A673 (cell line): ENCODE results near the gene ACADL.

Experiments used
- CTCF ChIP-seq: fragments of 300-800, 200-600 bp; sonication (generic); conservative IDR thresholded peaks from 2 replicates; pipeline ENCODE4 v1.5.1; 2017; ENCODE audit warnings: low read depth, mild to moderate bottlenecking, antibody characterized with exemption, low read length, moderate library complexity, mixed read lengths
- EZH2 ChIP-seq: fragments of 200-600 bp; sonication (generic); IDR thresholded peaks from 2 replicates; pipeline ENCODE4 v1.6.1; 2017; ENCODE audit warnings: borderline replicate concordance, low read depth, mild to moderate bottlenecking, mixed read lengths, antibody characterized with exemption, low read length; ENCODE audit not compliant: poor library complexity, severe bottlenecking

- no peak for TF ChIP-seq CTCF
- TF ChIP-seq EZH2: no peak
Observed at GRCh38 chr2:210259687-210260086, 34.4 kb upstream of the ACADL start.
